ENCODE data around the gene CNTN5.

CNTN5 gene

GRCh38 chr11:99979042-99979441 lies 958.3 kb downstream of the CNTN5 start:
- TF ChIP-seq, protein P1, sequence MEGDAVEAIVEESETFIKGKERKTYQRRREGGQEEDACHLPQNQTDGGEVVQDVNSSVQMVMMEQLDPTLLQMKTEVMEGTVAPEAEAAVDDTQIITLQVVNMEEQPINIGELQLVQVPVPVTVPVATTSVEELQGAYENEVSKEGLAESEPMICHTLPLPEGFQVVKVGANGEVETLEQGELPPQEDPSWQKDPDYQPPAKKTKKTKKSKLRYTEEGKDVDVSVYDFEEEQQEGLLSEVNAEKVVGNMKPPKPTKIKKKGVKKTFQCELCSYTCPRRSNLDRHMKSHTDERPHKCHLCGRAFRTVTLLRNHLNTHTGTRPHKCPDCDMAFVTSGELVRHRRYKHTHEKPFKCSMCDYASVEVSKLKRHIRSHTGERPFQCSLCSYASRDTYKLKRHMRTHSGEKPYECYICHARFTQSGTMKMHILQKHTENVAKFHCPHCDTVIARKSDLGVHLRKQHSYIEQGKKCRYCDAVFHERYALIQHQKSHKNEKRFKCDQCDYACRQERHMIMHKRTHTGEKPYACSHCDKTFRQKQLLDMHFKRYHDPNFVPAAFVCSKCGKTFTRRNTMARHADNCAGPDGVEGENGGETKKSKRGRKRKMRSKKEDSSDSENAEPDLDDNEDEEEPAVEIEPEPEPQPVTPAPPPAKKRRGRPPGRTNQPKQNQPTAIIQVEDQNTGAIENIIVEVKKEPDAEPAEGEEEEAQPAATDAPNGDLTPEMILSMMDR (IDR thresholded peaks at IDR 0.05; ENCODE audit: extremely low read depth, missing control alignments), result no peak
- no peak for DNase-seq (ENCODE audit: low spot score)

GRCh38 chr11:99987821-99988470 lies 967.2 kb downstream of the CNTN5 start:
- TF ChIP-seq, protein P1 (IDR thresholded peaks at IDR 0.05; ENCODE audit: extremely low read depth, missing control alignments), result no peak

GRCh38 chr11:99988471-99988837 lies 967.7 kb downstream of the CNTN5 start:
- TF ChIP-seq, protein P1 (IDR thresholded peaks at IDR 0.05; ENCODE audit: extremely low read depth, missing control alignments), result no peak
- DNase-seq (ENCODE audit: low spot score), result no peak

More at GRCh38 chr11:99987821-99988470, 967.2 kb downstream of the CNTN5 start:
- no peak for DNase-seq (ENCODE audit: low spot score)

GRCh38 chr11:100003985-100004384 lies 983.2 kb downstream of the CNTN5 start:
- TF ChIP-seq, protein P1 (IDR thresholded peaks at IDR 0.05; ENCODE audit: extremely low read depth, missing control alignments), result no peak
- no peak for DNase-seq (ENCODE audit: low spot score)

GRCh38 chr11:100004541-100004940 lies 983.8 kb downstream of the CNTN5 start:
- no peak for DNase-seq (ENCODE audit: low spot score)

GRCh38 chr11:100008417-100008816 lies 987.7 kb downstream of the CNTN5 start:
- no peak for DNase-seq (ENCODE audit: low spot score)
- TF ChIP-seq, protein P1 (IDR thresholded peaks at IDR 0.05; ENCODE audit: extremely low read depth, missing control alignments), result no peak

More at GRCh38 chr11:100004541-100004940, 983.8 kb downstream of the CNTN5 start:
- TF ChIP-seq, protein P1 (IDR thresholded peaks at IDR 0.05; ENCODE audit: extremely low read depth, missing control alignments), result no peak

DNA sequence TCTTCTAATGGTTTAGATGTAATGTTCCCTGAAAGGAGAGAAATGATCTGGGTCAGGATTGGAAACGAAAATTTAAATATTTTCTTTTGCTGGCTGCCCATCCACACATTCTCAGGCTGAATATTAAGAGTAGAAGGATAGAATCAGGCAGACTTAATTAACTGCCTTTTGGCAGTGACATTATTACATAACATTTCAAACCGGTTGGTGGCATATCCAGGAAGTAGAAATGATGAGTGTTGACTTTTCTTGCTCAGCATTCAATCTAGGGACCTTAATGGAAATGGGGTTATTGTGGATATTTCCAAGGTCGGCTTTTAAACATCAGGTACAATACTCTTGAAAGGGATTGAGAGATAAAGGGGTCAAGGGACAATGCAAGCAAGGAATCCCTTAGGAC lies 989.0 kb downstream of the CNTN5 start:
- TF ChIP-seq, protein P1 (IDR thresholded peaks at IDR 0.05; ENCODE audit: extremely low read depth, missing control alignments), result no peak

More for the DNA sequence above, 989.0 kb downstream of the CNTN5 start:
- DNase-seq (ENCODE audit: low spot score), result no peak
